ENCODE data around the gene EIF3K. TPM values are rescaled to one million over a fixed set of nuclear protein-coding genes. Genes with fewer than 3 reads are reported as not detected.

The EIF3K gene
- total and polyA plus RNA-seq, 2 of the 13 experiments (the other 11 are each of a cell fraction or from before 2014, with no cell fraction given) = 179 to 258 TPM

GRCh38 chr19:38658462-38659306 is 39.7 kb downstream of the EIF3K start (continued):
- TF ChIP-seq SAP130 (CRISPR knock-in tag; IDR thresholded peaks at IDR 0.05; ENCODE audit: low read depth) = peak; percentile 81
- TF ChIP-seq POLR2AphosphoS5 (IDR thresholded peaks at IDR 0.05; ENCODE audit: low read depth, low read length) = no peak
- TF ChIP-seq HNF4G (IDR thresholded peaks at IDR 0.05; ENCODE audit: borderline replicate concordance, low read depth, low read length) = no peak
- TF ChIP-seq HNF4G (CRISPR knock-in tag; IDR thresholded peaks at IDR 0.05; ENCODE audit: borderline replicate concordance, low read depth) = no peak
- 0 out of 2 replicates have a peak, but pooled peaks have one; percentile 29 for TF ChIP-seq ARID2 (CRISPR knock-in tag; IDR thresholded peaks at IDR 0.05; ENCODE audit: borderline replicate concordance)
- TF ChIP-seq ZNF468 (CRISPR knock-in tag; IDR thresholded peaks at IDR 0.05) = no peak
- TF ChIP-seq GMEB2 (CRISPR knock-in tag; IDR thresholded peaks at IDR 0.05; ENCODE audit: low read depth) = no peak
- peak; percentile 28; the same call in 1 of the 2 replicates for TF ChIP-seq PPARG (CRISPR knock-in tag; conservative IDR thresholded peaks at IDR 0.05)
- TF ChIP-seq MXD1 (CRISPR knock-in tag; IDR thresholded peaks at IDR 0.05) = no peak
- peak; percentile 78 for TF ChIP-seq RXRB (CRISPR knock-in tag; IDR thresholded peaks at IDR 0.05; ENCODE audit: borderline replicate concordance)
- no peak for TF ChIP-seq ETS1 (CRISPR knock-in tag; IDR thresholded peaks at IDR 0.05)
- TF ChIP-seq PRDM4 (CRISPR knock-in tag; IDR thresholded peaks at IDR 0.05; ENCODE audit: borderline replicate concordance) = no peak
- TF ChIP-seq, protein P1, sequence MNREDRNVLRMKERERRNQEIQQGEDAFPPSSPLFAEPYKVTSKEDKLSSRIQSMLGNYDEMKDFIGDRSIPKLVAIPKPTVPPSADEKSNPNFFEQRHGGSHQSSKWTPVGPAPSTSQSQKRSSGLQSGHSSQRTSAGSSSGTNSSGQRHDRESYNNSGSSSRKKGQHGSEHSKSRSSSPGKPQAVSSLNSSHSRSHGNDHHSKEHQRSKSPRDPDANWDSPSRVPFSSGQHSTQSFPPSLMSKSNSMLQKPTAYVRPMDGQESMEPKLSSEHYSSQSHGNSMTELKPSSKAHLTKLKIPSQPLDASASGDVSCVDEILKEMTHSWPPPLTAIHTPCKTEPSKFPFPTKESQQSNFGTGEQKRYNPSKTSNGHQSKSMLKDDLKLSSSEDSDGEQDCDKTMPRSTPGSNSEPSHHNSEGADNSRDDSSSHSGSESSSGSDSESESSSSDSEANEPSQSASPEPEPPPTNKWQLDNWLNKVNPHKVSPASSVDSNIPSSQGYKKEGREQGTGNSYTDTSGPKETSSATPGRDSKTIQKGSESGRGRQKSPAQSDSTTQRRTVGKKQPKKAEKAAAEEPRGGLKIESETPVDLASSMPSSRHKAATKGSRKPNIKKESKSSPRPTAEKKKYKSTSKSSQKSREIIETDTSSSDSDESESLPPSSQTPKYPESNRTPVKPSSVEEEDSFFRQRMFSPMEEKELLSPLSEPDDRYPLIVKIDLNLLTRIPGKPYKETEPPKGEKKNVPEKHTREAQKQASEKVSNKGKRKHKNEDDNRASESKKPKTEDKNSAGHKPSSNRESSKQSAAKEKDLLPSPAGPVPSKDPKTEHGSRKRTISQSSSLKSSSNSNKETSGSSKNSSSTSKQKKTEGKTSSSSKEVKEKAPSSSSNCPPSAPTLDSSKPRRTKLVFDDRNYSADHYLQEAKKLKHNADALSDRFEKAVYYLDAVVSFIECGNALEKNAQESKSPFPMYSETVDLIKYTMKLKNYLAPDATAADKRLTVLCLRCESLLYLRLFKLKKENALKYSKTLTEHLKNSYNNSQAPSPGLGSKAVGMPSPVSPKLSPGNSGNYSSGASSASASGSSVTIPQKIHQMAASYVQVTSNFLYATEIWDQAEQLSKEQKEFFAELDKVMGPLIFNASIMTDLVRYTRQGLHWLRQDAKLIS (CRISPR knock-in tag; IDR thresholded peaks at IDR 0.05) = 0 out of 2 replicates have a peak, but pooled peaks have one; percentile 40
- peak; percentile 25; the same call in 1 of the 2 replicates for TF ChIP-seq ZFX (CRISPR knock-in tag; IDR thresholded peaks at IDR 0.05; ENCODE audit: low read depth)
- TF ChIP-seq HDAC2 (CRISPR knock-in tag; IDR thresholded peaks at IDR 0.05) = 0 out of 2 replicates have a peak, but pooled peaks have one; percentile 54
- no peak for TF ChIP-seq ZNF382 (CRISPR knock-in tag; IDR thresholded peaks at IDR 0.05; ENCODE audit: borderline replicate concordance)
- peak; percentile 81 for TF ChIP-seq HOMEZ (CRISPR knock-in tag; IDR thresholded peaks at IDR 0.05; ENCODE audit: low read depth)

Measured in HepG2 (cell line).